HepG2 (cell line): ENCODE data around the gene SLC8A2. TPM values are rescaled to one million over a fixed set of nuclear protein-coding genes. Genes with fewer than 3 reads are reported as not detected.

Experiments used
- U2AF1 ChIP-seq: fragments of 200-400 bp; formaldehyde crosslinking; optimal IDR thresholded peaks from 2 replicates; pipeline ENCODE3; 2017; ENCODE audit warnings: mild to moderate bottlenecking, low read depth, low read length
- ZIK1 ChIP-seq: sonication (generic); formaldehyde crosslinking; IDR thresholded peaks from 2 replicates; pipeline ENCODE4 v1.5.0; 2020; ENCODE audit warnings: mild to moderate bottlenecking, low read depth, missing genetic modification reagents, borderline replicate concordance
- ZNF629 ChIP-seq: sonication (generic); formaldehyde crosslinking; conservative IDR thresholded peaks from 2 replicates; pipeline ENCODE4 v1.5.0; 2020; ENCODE audit warnings: missing genetic modification reagents
- ZNF83 ChIP-seq: sonication (generic); formaldehyde crosslinking; IDR thresholded peaks from 2 replicates; pipeline ENCODE4 v1.4.0; 2020; ENCODE audit warnings: missing genetic modification reagents, mild to moderate bottlenecking, borderline replicate concordance
- polyA plus RNA-seq, 8 experiments: library from polyadenylated mRNA; depleted of rRNA in 3 of 8; stranded (reverse) in 7 of 8; unstranded in 1 of 8; fragments of >200 nt; fragmentation: Illumina TruSeq in 4 of 8; extraction: Trizol in 4 of 8; gene quantifications; 2 replicates each; pipeline versions ENCODE4 v1.2.1 to v1.2.3, GENCODE V29; 2011 to 2016; ENCODE audit warnings: low read depth in 4 of 8, missing spikeins in 1 of 8, mixed read lengths in 1 of 8; ENCODE audit not compliant: insufficient read depth in 1 of 8
- total RNA-seq, 5 experiments: library from RNA; depleted of rRNA; stranded (reverse); fragments of >200 nt; fragmentation: Illumina TruSeq; extraction: Trizol; gene quantifications; 2 replicates each; pipeline ENCODE4 v1.2.3, GENCODE V29; 2016; ENCODE audit warnings: low read depth in 1 of 5
- TF ChIP-seq, protein P1 (sequence below): sonication (generic); formaldehyde crosslinking; IDR thresholded peaks from 2 replicates; pipeline ENCODE4 v1.5.1; 2020; ENCODE audit warnings: mild to moderate bottlenecking, missing genetic modification reagents, borderline replicate concordance
- TF ChIP-seq, protein P2 (sequence below): sonication (generic); formaldehyde crosslinking; IDR thresholded peaks from 2 replicates; pipeline ENCODE4 v1.4.0; 2020; ENCODE audit warnings: missing genetic modification reagents, mild to moderate bottlenecking, borderline replicate concordance

SLC8A2 gene
- total and polyA plus RNA-seq, 2 of the 13 experiments (the other 11 are each of a cell fraction or from before 2014, with no cell fraction given): 0.02 TPM; not detected in 1

DNA sequence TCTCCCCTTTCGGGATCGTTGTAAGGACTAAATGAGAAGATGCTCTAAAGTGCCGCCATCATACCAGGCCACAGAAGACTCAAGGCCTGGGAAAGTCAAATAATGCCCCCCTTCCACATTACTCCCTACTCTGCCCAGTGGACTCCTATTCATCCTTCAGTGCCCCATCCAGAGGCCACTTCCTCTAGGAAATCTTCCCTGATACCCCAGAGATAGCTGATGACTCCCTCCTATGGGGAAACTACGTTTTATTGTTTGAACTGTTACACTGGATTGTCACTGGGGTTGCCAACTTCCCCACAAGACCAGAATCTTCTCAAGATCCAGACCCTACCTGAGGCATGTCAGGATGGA lies 66.5 kb downstream of the SLC8A2 start (continued):
- TF ChIP-seq, protein P1, sequence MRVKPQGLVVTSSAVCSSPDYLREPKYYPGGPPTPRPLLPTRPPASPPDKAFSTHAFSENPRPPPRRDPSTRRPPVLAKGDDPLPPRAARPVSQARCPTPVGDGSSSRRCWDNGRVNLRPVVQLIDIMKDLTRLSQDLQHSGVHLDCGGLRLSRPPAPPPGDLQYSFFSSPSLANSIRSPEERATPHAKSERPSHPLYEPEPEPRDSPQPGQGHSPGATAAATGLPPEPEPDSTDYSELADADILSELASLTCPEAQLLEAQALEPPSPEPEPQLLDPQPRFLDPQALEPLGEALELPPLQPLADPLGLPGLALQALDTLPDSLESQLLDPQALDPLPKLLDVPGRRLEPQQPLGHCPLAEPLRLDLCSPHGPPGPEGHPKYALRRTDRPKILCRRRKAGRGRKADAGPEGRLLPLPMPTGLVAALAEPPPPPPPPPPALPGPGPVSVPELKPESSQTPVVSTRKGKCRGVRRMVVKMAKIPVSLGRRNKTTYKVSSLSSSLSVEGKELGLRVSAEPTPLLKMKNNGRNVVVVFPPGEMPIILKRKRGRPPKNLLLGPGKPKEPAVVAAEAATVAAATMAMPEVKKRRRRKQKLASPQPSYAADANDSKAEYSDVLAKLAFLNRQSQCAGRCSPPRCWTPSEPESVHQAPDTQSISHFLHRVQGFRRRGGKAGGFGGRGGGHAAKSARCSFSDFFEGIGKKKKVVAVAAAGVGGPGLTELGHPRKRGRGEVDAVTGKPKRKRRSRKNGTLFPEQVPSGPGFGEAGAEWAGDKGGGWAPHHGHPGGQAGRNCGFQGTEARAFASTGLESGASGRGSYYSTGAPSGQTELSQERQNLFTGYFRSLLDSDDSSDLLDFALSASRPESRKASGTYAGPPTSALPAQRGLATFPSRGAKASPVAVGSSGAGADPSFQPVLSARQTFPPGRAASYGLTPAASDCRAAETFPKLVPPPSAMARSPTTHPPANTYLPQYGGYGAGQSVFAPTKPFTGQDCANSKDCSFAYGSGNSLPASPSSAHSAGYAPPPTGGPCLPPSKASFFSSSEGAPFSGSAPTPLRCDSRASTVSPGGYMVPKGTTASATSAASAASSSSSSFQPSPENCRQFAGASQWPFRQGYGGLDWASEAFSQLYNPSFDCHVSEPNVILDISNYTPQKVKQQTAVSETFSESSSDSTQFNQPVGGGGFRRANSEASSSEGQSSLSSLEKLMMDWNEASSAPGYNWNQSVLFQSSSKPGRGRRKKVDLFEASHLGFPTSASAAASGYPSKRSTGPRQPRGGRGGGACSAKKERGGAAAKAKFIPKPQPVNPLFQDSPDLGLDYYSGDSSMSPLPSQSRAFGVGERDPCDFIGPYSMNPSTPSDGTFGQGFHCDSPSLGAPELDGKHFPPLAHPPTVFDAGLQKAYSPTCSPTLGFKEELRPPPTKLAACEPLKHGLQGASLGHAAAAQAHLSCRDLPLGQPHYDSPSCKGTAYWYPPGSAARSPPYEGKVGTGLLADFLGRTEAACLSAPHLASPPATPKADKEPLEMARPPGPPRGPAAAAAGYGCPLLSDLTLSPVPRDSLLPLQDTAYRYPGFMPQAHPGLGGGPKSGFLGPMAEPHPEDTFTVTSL (CRISPR knock-in tag): no peak
- no peak for TF ChIP-seq ZIK1
- no peak for TF ChIP-seq ZNF83 (CRISPR knock-in tag)
- TF ChIP-seq, protein P2, sequence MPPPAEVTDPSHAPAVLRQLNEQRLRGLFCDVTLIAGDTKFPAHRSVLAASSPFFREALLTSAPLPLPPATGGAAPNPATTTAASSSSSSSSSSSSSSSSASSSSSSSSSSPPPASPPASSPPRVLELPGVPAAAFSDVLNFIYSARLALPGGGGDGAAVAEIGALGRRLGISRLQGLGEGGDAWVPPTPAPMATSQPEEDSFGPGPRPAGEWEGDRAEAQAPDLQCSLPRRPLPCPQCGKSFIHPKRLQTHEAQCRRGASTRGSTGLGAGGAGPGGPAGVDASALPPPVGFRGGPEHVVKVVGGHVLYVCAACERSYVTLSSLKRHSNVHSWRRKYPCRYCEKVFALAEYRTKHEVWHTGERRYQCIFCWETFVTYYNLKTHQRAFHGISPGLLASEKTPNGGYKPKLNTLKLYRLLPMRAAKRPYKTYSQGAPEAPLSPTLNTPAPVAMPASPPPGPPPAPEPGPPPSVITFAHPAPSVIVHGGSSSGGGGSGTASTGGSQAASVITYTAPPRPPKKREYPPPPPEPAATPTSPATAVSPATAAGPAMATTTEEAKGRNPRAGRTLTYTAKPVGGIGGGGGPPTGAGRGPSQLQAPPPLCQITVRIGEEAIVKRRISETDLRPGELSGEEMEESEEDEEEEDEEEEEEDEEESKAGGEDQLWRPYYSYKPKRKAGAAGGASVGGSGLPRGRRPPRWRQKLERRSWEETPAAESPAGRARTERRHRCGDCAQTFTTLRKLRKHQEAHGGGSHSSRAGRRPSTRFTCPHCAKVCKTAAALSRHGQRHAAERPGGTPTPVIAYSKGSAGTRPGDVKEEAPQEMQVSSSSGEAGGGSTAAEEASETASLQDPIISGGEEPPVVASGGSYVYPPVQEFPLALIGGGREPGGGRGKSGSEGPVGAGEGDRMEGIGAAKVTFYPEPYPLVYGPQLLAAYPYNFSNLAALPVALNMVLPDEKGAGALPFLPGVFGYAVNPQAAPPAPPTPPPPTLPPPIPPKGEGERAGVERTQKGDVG (CRISPR knock-in tag): no peak
- no peak for TF ChIP-seq U2AF1
- TF ChIP-seq ZNF629 (CRISPR knock-in tag): no peak
